HEK293T (cell line): Measurements from ENCODE around the gene SRPK1.

Source experiments
- CTCF ChIA-PET: fragments of 350-600 bp; formaldehyde crosslinking; extraction: SDS; loops from one replicate; lab custom pipeline; 2021; ENCODE audit warnings: antibody characterized with exemption, inconsistent platforms; lab: Yijun Ruan, JAX
- POLR2A ChIA-PET: fragments of 350-600 bp; formaldehyde crosslinking; extraction: SDS; loops from one replicate; lab custom pipeline; 2020; ENCODE audit warnings: antibody characterized with exemption, inconsistent platforms; lab: Yijun Ruan, JAX
- DNase-seq: peaks from one replicate; pipeline ENCODE4 v3.0.0; 2012; ENCODE audit warnings: mixed read lengths; ENCODE audit errors: extremely low spot score
- ARNT ChIP-seq: fragments of 450-650 bp; IDR thresholded peaks from 2 replicates; pipeline ENCODE4 v1.6.1; 2017; ENCODE audit warnings: mild to moderate bottlenecking
- BHLHE40 ChIP-seq: fragments of 450-650 bp; IDR thresholded peaks from 2 replicates; pipeline ENCODE4 v1.6.1; 2016; ENCODE audit warnings: mild to moderate bottlenecking, moderate library complexity, borderline replicate concordance
- CTBP1 ChIP-seq: fragments of 450-650 bp; IDR thresholded peaks from 2 replicates; pipeline ENCODE4 v1.6.1; 2016; ENCODE audit warnings: borderline replicate concordance
- ELF4 ChIP-seq: fragments of 450-650 bp; IDR thresholded peaks from 2 replicates; pipeline ENCODE4 v1.6.1; 2017; ENCODE audit warnings: antibody characterized with exemption
- FOXA1 ChIP-seq: fragments of 450-650 bp; IDR thresholded peaks from 2 replicates; pipeline ENCODE4 v1.6.1; 2016; ENCODE audit warnings: mild to moderate bottlenecking
- FOXK2 ChIP-seq: fragments of 450-650 bp; IDR thresholded peaks from 2 replicates; pipeline ENCODE4 v1.6.1; 2016; ENCODE audit warnings: mild to moderate bottlenecking
- FOXM1 ChIP-seq: fragments of 450-650 bp; IDR thresholded peaks from 2 replicates; pipeline ENCODE4 v1.6.1; 2017; ENCODE audit warnings: mild to moderate bottlenecking, borderline replicate concordance
- HDGF ChIP-seq: fragments of 450-650 bp; IDR thresholded peaks from 2 replicates; pipeline ENCODE4 v1.6.1; 2017; ENCODE audit warnings: antibody characterized with exemption, borderline replicate concordance
- L3MBTL2 ChIP-seq: fragments of 450-650 bp; conservative IDR thresholded peaks from 2 replicates; pipeline ENCODE4 v1.6.1; 2016; ENCODE audit warnings: mild to moderate bottlenecking
- LEF1 ChIP-seq: fragments of 450-650 bp; IDR thresholded peaks from 2 replicates; pipeline ENCODE4 v1.6.1; 2017; ENCODE audit warnings: mild to moderate bottlenecking, borderline replicate concordance
- NFRKB ChIP-seq: fragments of 450-650 bp; IDR thresholded peaks from 2 replicates; pipeline ENCODE4 v1.6.1; 2016; ENCODE audit warnings: mild to moderate bottlenecking, moderate library complexity
- SP1 ChIP-seq: fragments of 450-650 bp; IDR thresholded peaks from 2 replicates; pipeline ENCODE4 v1.6.1; 2017
- SUZ12 ChIP-seq: fragments of 450-650 bp; IDR thresholded peaks from 2 replicates; pipeline ENCODE4 v1.6.1; 2016; ENCODE audit warnings: mild to moderate bottlenecking
- TARDBP ChIP-seq: fragments of 450-650 bp; IDR thresholded peaks from 2 replicates; pipeline ENCODE4 v1.6.1; 2016
- ZNF384 ChIP-seq: fragments of 450-650 bp; IDR thresholded peaks from 2 replicates; pipeline ENCODE4 v1.6.1; 2016
- TF ChIP-seq, protein P1 (sequence below): fragments of 450-650 bp; IDR thresholded peaks from 2 replicates; pipeline ENCODE4 v1.6.1; 2016

SRPK1 gene

DNA sequence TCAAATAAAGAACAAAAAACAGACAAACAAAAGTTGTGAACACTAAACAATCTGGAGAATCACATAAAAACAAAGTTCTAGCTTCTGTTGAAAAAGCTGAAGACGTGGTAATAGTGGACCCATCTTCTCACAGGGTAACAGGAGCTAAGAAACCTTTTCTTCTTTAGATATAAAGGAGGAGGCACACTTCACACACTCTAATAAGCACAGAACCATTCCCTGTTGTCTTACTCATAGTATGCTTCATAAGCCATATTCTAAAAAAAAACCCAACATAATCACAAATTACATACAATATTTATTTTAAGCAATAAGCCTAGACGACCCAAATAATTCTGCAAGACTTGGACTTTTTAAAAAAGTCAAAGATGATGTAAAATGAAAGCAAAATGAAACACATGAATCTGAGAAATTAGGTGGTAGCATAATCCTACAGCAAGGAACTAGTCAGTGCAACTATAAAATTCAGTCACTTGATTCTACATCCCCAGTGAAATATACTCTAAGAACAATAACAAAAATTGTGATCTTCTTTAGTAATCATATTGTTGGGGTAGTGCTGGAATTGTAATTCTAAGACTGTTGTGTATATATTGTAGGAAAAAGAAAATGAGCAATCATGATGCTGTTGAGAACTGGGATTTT, 15.6 kb downstream of the SRPK1 start:
- TF ChIP-seq, protein P1, sequence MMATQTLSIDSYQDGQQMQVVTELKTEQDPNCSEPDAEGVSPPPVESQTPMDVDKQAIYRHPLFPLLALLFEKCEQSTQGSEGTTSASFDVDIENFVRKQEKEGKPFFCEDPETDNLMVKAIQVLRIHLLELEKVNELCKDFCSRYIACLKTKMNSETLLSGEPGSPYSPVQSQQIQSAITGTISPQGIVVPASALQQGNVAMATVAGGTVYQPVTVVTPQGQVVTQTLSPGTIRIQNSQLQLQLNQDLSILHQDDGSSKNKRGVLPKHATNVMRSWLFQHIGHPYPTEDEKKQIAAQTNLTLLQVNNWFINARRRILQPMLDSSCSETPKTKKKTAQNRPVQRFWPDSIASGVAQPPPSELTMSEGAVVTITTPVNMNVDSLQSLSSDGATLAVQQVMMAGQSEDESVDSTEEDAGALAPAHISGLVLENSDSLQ = no peak
- TF ChIP-seq FOXA1 (no peak), NFRKB (no peak), L3MBTL2 (no peak), SUZ12 (no peak), TARDBP (no peak), BHLHE40 (no peak), ARNT (no peak), ZNF384 (no peak), HDGF (no peak), FOXM1 (no peak), CTBP1 (no peak), SP1 (no peak), ELF4 (no peak), FOXK2 (no peak)
- DNase-seq = no peak
- ChIA-PET POLR2A (no interaction called here), CTCF (no interaction called here)

DNA sequence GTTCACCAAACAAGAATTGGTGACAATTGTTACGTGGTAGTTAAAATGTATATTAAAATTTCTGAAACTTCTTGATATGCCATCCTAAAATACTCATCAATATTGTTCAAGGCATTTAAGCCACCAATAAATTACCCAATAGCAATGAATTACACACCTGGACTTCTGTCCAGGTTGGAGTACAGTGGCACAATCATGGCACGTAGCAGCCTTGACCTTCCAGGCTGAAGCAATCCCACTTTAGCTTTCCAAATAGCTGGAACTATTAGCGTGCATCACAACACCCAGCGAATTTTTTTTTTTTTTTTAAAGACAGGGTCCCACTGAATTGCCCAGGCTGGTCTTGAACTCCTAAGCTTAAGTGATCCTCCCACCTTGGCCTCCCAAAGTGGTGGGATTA, 17.2 kb downstream of the SRPK1 start:
- DNase-seq = no peak
- TF ChIP-seq, protein P1 = no peak
- TF ChIP-seq LEF1 (no peak), BHLHE40 (no peak), SUZ12 (no peak), FOXM1 (no peak), ZNF384 (no peak), HDGF (no peak), FOXK2 (no peak), TARDBP (no peak), CTBP1 (no peak), L3MBTL2 (no peak), ARNT (no peak), ELF4 (no peak), NFRKB (no peak), SP1 (no peak), FOXA1 (no peak)
- POLR2A ChIA-PET = no interaction called here
- CTCF ChIA-PET = interaction anchor here (0.7 kb wide), 1 partner anchor 129 kb away, joined by 10 read pairs; no protein-coding TSS in a partner anchor

DNA sequence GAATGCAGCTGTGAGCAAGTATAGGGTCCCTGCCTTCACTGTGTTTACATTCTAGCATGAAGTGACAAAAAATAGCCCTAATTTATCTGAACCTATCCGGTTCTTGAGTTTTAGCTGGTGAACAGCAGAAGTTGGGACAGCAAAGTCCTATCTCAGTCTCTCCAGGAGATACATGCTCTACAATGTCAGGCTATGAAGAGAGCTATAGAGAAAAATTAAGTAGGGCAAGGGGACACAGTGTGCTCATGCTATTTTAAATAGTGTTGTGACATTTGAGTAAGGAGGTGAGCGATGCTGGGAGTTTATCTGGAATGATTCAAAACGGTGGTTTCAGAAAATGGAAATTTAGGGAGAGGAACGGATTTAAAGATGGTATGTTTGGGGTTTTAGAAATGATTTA, 20.4 kb downstream of the SRPK1 start:
- DNase-seq = no peak
- POLR2A ChIA-PET = no interaction called here
- CTCF ChIA-PET = no interaction called here
- TF ChIP-seq TARDBP (no peak), FOXM1 (no peak), CTBP1 (no peak), ARNT (no peak), ELF4 (no peak), L3MBTL2 (no peak), NFRKB (no peak), FOXK2 (no peak), LEF1 (no peak), SUZ12 (no peak), SP1 (no peak), BHLHE40 (no peak), FOXA1 (no peak), ZNF384 (no peak), HDGF (no peak)
- TF ChIP-seq, protein P1 = no peak

DNA sequence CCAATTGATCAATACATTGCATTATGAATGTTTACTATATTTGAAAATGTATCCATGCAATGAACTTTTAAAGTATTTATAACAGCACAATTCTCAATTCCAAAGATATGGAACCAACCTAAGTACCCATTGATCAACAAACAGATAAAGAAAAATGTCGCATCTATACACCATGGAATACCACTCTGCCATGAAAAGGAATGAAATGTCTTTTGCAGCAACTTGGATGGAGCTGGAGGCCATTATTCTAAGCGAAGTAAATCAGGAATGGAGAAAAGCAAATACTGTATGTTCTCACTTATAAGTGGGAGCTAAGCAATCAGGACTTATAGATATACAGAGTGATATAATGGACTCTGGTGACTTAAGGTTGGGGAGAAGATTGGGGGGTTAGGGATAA, 22.9 kb downstream of the SRPK1 start:
- no peak for DNase-seq
- TF ChIP-seq SUZ12 (no peak), HDGF (no peak), LEF1 (no peak), ARNT (no peak), FOXA1 (no peak), NFRKB (no peak), SP1 (no peak), L3MBTL2 (no peak), FOXM1 (no peak), TARDBP (no peak)
- TF ChIP-seq, protein P1 = no peak
- POLR2A ChIA-PET = no interaction called here
- CTCF ChIA-PET = no interaction called here

DNA sequence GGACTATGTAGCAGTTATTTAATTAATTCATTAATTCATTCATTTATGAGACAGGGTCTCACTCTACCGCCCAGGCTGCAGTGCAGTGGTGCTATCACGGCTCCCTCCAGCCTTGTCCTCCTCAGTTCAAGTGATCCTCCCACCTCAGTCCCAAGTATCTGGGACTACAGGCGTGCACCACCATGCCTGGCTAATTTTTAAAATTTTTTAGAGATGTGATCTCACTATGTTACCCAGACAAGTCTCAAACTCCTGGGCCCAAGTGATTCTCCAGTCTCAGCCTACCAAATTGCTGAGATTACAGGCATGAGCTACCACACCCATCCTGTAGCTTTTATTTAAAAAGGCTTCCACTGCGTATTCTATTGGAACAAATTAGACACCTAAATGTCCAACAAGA, 23.4 kb downstream of the SRPK1 start:
- no peak for TF ChIP-seq BHLHE40
- TF ChIP-seq SUZ12 = no peak
- no peak for TF ChIP-seq ARNT
- TF ChIP-seq, protein P1 = no peak
- no peak for TF ChIP-seq NFRKB
- no peak for TF ChIP-seq LEF1
- TF ChIP-seq SP1 = no peak
- TF ChIP-seq CTBP1 = no peak
- TF ChIP-seq ZNF384 = no peak
- TF ChIP-seq FOXA1 = no peak
- POLR2A ChIA-PET = no interaction called here
- CTCF ChIA-PET = no interaction called here

More for the DNA sequence above, 23.4 kb downstream of the SRPK1 start:
- no peak for DNase-seq
